ENCODE data around the gene DPP7.
"Not testable (repeated sequence)": the region's sequence is repeated elsewhere in the genome, so short reads cannot be mapped to it uniquely, and the experiment has no call there.

Gene DPP7

GRCh38 chr9:137069508-137070091 lies 44.9 kb downstream of the DPP7 start:
- DNase-seq: no peak

DNA sequence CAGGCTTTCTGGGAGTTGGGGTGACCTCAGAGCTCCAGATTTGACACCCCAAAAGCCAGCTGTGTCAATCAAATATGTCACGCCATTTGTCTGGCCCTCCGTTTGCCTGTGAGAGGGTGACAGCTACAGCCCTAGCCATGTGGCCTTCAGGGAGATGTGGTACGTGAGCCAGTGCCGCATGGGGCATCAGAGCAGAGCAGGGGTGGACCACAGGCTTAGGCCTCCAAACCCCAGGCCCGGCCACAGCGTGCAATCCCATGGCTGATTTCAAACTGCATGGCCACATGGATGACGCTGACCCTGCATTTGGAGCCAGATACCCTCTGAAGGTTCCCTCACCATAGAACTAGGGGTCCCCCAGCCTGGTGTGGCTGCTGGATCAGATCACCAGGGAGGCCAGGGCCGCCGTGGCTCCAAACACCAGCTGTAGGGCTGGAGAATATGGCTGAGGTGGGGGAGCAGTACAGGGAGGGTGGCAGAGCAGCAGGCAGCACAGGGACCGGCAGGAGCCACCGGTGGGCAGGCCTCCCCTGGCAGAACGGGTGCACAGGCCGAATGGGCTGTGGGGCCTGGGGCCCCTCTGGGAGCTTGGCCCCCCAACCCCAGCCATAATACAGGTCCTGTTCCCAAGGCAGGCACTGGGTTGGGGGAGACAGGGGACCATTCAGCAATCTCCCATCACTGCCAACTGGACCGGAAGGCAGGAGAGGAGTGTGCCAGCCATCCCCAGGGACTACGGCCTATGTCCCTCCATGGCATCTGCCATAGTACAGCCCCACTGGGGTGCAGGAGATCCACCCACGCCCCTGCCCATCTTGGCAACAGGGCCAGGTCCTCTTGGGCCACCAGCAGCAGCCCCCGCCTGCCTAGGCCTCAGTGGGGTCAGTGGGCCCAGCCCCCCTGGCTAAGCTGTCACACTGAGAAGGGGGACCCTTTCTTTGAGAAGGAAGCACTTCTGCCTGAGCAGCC lies 45.7 kb downstream of the DPP7 start:
- DNase-seq: no peak

DNA sequence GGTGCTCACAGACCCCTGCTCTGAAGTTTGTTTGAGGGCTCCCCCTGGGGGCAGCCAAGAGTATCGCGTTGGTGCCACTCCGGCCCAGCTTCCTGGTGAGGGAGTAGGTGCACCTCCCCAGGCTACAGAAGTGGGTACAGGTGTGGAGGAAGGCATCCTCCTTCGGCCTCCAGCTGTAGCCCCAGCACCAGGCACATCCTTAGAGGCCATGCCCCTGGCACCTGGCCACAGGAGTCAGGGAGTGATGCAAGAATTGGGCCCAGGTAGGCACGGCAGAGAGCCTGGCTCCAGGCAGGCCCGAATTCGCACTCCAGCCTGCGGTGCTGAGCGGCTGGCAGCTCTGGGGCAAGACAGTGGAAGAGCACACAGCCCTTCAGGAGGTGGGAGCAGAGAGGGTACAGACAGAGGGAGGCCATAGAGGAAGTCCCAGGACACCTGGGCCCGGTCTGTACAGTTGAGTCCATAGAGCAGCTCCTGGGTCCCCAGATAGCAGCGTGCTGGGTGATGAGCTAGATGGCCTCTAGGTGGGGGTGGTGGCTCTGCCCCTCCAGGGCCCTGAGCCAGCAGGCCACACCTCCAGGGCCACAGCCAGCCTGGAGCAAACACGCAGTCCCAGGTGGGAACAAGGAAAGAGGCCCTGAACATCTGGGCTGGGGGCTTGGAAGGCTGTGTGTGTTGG lies 46.5 kb downstream of the DPP7 start:
- DNase-seq: peak; percentile 88

GRCh38 chr9:137066096-137066861 lies 48.3 kb downstream of the DPP7 start:
- DNase-seq: no peak

DNA sequence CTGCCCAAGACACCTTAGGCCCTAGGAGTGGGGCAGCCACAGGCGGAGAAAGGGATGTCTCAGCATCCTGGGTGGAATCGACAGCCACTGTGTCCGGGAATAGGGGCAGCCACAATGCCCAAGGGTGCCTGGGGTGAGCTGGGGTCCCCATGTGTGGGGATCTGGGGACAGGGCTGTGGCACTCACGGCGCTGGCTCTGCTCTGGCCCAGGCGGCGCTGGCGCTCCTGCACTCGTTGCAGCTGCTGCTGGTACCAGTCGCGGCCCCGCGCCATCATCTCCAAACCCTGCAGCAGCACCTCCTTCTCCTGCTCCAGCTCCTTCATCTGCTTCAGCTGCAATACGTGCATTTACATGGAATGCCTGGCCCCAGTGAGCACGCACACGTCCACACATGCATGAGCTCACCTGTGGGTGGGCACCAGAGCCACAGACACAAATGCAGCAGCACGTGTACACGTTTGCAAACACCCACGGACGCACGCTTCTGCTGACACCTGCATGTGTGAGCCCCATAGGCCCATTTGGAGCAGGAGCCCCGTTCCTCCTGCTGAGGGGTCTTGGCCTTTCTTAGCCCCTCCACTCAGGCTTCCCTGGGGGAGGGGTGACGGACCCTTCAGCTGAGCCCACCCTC lies 49.1 kb downstream of the DPP7 start:
- DNase-seq: no peak

DNA sequence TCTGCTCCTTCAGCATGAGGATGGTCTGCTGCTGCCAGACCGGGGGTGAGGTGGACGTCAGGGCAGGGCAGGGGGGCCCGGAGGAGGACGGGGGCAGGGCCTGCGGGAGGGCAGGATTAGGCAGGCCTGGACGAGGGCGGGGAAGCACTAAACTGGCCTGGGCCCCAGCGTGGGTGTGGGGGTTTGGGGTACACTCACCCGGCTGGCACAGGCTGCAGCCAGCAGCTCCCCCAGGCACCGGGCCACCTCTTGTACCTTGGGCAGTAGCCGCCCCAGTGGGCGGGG lies 49.7 kb downstream of the DPP7 start:
- DNase-seq: no peak

DNA sequence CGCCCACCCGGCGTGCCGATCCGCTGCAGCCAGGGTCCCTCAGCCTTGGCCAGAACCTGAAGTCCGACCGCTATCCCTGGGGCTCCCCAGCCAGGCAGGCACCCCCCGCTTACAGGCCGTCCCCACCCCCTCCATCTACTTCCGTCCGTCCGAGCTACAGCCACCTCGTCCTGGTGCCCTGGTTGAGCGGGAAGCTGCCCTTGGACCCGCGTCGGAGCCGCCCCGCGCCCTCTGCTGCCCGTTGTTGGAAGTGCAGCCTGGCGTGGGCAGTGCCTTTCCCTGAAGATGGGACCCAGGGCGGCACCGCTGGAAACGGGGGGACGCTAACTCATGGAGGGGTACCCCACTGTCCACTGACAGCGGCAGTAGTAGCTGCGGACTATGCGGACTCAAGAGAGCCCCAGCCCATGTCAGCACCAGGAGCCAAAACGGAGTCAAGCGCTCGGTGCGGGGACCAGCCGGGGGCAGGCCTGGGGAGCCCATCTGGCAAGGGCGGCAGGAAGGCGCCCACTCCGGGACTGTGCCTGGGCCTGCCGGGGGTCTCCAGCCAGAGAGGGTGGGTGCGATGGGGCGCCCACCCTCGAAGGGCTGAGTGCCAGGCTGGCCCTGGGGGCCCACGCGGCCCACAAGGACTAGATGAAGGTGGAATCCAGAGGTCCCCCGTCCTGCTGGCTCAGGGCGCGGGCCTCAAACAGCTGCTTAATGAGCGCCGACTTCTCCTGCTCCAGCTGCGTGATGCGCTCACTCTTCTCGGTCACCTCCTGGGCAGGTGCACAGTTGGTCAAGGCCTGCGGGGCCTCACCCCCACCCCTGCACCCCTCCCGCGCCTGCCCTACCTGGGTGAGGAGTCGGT lies 50.3 kb downstream of the DPP7 start:
- DNase-seq: peak; percentile 77 to 81

DNA sequence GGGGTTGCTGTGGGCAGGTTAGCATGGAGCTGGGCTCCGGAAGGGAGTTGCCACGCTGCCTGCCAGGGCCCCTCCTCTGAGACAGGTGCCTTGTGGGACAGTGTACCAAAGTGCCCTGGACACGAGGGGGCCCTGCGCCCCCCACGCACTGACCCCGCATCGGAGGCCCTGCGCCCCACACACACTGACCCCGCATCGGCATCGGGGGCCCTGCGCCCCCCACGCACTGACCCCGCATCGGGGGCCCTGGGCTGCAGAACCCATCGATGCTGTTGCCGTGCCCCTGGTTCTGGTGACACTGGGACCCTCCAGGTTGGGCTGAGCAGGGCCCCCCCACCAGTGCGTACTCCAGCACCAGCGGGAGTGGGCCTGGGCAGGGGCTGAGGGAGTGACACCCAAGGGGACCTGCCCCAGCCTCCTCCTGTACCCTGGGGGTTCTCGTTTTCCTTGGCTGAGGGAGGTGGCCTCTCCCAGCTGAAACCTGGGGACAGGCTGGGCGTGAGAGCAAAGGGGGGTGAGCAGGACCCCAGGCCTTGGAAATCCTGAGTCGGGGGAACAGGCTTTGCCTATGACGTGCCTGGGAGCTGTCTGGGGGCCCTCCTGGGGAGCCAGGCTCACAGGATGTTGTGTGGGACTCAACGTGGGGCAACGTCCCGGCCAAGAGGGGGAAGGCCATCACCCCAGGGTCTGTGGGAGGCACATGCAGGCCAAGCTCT lies 51.1 kb downstream of the DPP7 start:
- DNase-seq: no peak

- not testable (repeated sequence) for DNase-seq
These were observed 51.7 kb downstream of the DPP7 start for GRCh38 chr9:137062798-137063197.

DNA sequence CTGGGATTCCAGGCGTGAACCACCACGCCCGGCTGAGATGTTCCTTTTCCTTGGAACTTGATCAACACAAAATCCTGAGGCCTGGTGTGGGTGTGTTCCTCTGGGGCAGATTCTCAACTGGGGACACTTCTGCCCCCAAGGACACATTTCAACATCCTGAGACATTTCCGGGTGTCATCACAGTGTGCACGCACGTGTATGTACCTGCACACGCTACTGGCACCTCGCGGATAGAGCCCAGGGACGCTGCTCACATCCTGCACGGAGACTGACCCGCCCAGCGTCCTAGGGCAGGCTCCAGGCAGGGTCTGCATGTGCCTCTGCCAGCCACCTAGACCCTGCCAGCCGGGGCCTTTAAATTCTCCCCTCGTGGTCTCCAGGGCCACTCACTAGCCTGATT lies 52.1 kb downstream of the DPP7 start:
- DNase-seq: no peak

Measured in stimulated activated CD4-positive, alpha-beta T cell treated with anti-CD3 and anti-CD28 coated beads, Interleukin-2, amount 100 ng/mL, for 24 hours (primary cell).